ENCODE measurements around the gene TMCC1.

The TMCC1 gene

GRCh38 chr3:129626744-129627349 is 266.7 kb downstream of the TMCC1 start:
- DNase-seq (ENCODE audit: low read depth in 2 of 2, low spot score in 1 of 2) = no peak

GRCh38 chr3:129625072-129625874 is 268.2 kb downstream of the TMCC1 start:
- DNase-seq (ENCODE audit: low read depth in 2 of 2, low spot score in 1 of 2) = no peak

- no peak for DNase-seq (ENCODE audit: low read depth in 2 of 2, low spot score in 1 of 2)
Observed at GRCh38 chr3:129624347-129625071, 269.0 kb downstream of the TMCC1 start.

- no peak for DNase-seq (ENCODE audit: low read depth in 2 of 2, low spot score in 1 of 2)
Observed at GRCh38 chr3:129623447-129624118, 269.9 kb downstream of the TMCC1 start.

- DNase-seq (ENCODE audit: low read depth in 2 of 2, low spot score in 1 of 2) = no peak
Observed at GRCh38 chr3:129622933-129623332, 270.6 kb downstream of the TMCC1 start.

GRCh38 chr3:129622226-129622874 is 271.2 kb downstream of the TMCC1 start:
- no peak for DNase-seq (ENCODE audit: low read depth in 2 of 2, low spot score in 1 of 2)

GRCh38 chr3:129621626-129622225 is 271.8 kb downstream of the TMCC1 start:
- DNase-seq (ENCODE audit: low read depth in 2 of 2, low spot score in 1 of 2) = no peak

- DNase-seq (ENCODE audit: low read depth in 2 of 2, low spot score in 1 of 2) = no peak
Observed at GRCh38 chr3:129620828-129621559, 272.5 kb downstream of the TMCC1 start.

- no peak for DNase-seq (ENCODE audit: low read depth in 2 of 2, low spot score in 1 of 2)
Observed at GRCh38 chr3:129619726-129620162, 273.8 kb downstream of the TMCC1 start.

GRCh38 chr3:129618901-129619671 is 274.4 kb downstream of the TMCC1 start:
- no peak for DNase-seq (ENCODE audit: low read depth in 2 of 2, low spot score in 1 of 2)

- DNase-seq (ENCODE audit: low read depth in 2 of 2, low spot score in 1 of 2) = no peak
Observed at GRCh38 chr3:129618186-129618820, 275.2 kb downstream of the TMCC1 start.

GRCh38 chr3:129617381-129618185 is 275.9 kb downstream of the TMCC1 start:
- no peak for DNase-seq (ENCODE audit: low read depth in 2 of 2, low spot score in 1 of 2)

- no peak for DNase-seq (ENCODE audit: low read depth in 2 of 2, low spot score in 1 of 2)
Observed at GRCh38 chr3:129616713-129617112, 276.8 kb downstream of the TMCC1 start.

- no peak for DNase-seq (ENCODE audit: low read depth in 2 of 2, low spot score in 1 of 2)
Observed at GRCh38 chr3:129616291-129616690, 277.2 kb downstream of the TMCC1 start.

GRCh38 chr3:129615751-129616281 is 277.7 kb downstream of the TMCC1 start:
- no peak for DNase-seq (ENCODE audit: low read depth in 2 of 2, low spot score in 1 of 2)

GRCh38 chr3:129614927-129615363 is 278.6 kb downstream of the TMCC1 start:
- DNase-seq (ENCODE audit: low read depth in 2 of 2, low spot score in 1 of 2) = no peak

GRCh38 chr3:129614435-129614834 is 279.1 kb downstream of the TMCC1 start:
- no peak for DNase-seq (ENCODE audit: low read depth in 2 of 2, low spot score in 1 of 2)

GRCh38 chr3:129613367-129613740 is 280.2 kb downstream of the TMCC1 start:
- no peak for DNase-seq (ENCODE audit: low read depth in 2 of 2, low spot score in 1 of 2)
